Endodermal cell (in vitro differentiated cells): Measurements from ENCODE around the gene STMN1. TPM values are rescaled to one million over a fixed set of nuclear protein-coding genes. Genes with fewer than 3 reads are reported as not detected.

Experiments
- DNase-seq: peaks from one replicate; pipeline ENCODE4 v3.0.0-alpha.2; 2017
- H3K27ac ChIP-seq: 2 replicates; pipeline ENCODE4 v1.5.1; 2013; ENCODE audit warnings: mild to moderate bottlenecking, low read depth, low read length, moderate library complexity
- H3K27me3 ChIP-seq: 2 replicates; pipeline ENCODE4 v1.6.1; 2013; ENCODE audit warnings: mild to moderate bottlenecking, low read length, moderate library complexity; ENCODE audit not compliant: insufficient read depth, control insufficient read depth, poor library complexity, severe bottlenecking
- H3K36me3 ChIP-seq: 2 replicates; pipeline ENCODE4 v1.7.0; 2013; ENCODE audit warnings: mild to moderate bottlenecking, low read length, moderate library complexity; ENCODE audit not compliant: control insufficient read depth, insufficient read depth
- H3K4me1 ChIP-seq: one replicate; pipeline ENCODE4 v1.7.0; 2013; ENCODE audit warnings: low read length; ENCODE audit not compliant: control insufficient read depth, insufficient read depth
- H3K4me3 ChIP-seq: 2 replicates; pipeline ENCODE4 v1.5.1; 2013; ENCODE audit warnings: mild to moderate bottlenecking, low read length, moderate library complexity
- H3K9ac ChIP-seq: 2 replicates; pipeline ENCODE4 v1.6.1; 2013; ENCODE audit warnings: mild to moderate bottlenecking, low read length, moderate library complexity; ENCODE audit not compliant: poor library complexity, severe bottlenecking; ENCODE audit errors: extremely low read depth
- H3K9me3 ChIP-seq: 2 replicates; pipeline ENCODE4 v1.6.1; 2013; ENCODE audit warnings: mild to moderate bottlenecking, low read length, moderate library complexity; ENCODE audit not compliant: control insufficient read depth
- H3K27ac Mint-ChIP-seq: 2 replicates; pipeline ENCODE4 v1.8.0; 2020; ENCODE audit warnings: mixed read lengths
- H3K27me3 Mint-ChIP-seq: 2 replicates; pipeline ENCODE4 v1.8.0; 2021; ENCODE audit warnings: mild to moderate bottlenecking, mixed read lengths; ENCODE audit not compliant: insufficient read depth
- H3K36me3 Mint-ChIP-seq: 2 replicates; pipeline ENCODE4 v1.8.0; 2020; ENCODE audit warnings: low read depth, mixed read lengths
- H3K4me1 Mint-ChIP-seq: 2 replicates; pipeline ENCODE4 v1.8.0; 2020; ENCODE audit warnings: mixed read lengths
- H3K4me3 Mint-ChIP-seq: 2 replicates; pipeline ENCODE4 v1.8.0; 2020; ENCODE audit warnings: mild to moderate bottlenecking, moderate library complexity, mixed read lengths
- H3K9me3 Mint-ChIP-seq: 2 replicates; pipeline ENCODE4 v1.8.0; 2020; ENCODE audit warnings: mild to moderate bottlenecking, mixed read lengths
- CTCF ChIP-seq: fragments of 200-600 bp; sonication (generic); conservative IDR thresholded peaks from 2 replicates; pipeline ENCODE4 v1.5.0; 2021; ENCODE audit warnings: antibody characterized with exemption, mild to moderate bottlenecking
- WGBS, 2 experiments: methylation state at CpG; one replicate each; pipeline versions ENCODE4 v1.1.5 to v1.1.7; 2013; ENCODE audit warnings: missing lambda C conversion rate in 2 of 2, mixed read lengths in 1 of 2; ENCODE audit not compliant: insufficient coverage in 1 of 2, insufficient read length in 1 of 2; 5-methylcytosine and 5-hydroxymethylcytosine counted together
- total RNA-seq, 2 donors: library from RNA; stranded (reverse); fragmentation: NEBNext Ultra II Directional in 1 of 2; extraction: Animal tissue kit (Norgen Biotek cat#: 25700) in 1 of 2; gene quantifications; 2 replicates in 1 of 2; 3 replicates in 1 of 2; pipeline ENCODE4 v1.2.1, GENCODE V29; 2021

The STMN1 gene
- total RNA-seq, 2 donors from 2014 or later: 543 to 585 TPM

DNA sequence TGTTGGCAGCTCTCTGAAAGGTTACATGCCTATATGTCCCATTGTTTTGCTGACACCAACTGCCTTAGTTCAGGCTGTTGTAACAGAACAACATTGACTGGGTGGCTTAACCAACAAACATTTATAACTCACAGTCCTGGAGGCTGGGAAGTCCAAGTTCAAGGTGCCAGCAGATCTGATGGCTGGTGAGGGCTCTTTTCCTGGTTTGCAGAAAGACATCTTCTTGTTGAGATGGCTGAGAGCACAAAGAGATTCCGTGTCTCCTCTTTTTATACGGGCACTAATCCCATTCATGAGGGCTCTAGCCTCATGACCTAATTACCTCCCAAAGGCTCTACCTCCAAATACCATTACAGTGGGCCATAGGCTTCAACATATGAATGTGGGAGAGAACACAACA is 10.2 kb upstream of the STMN1 start:
- DNase-seq: no peak
- 89% methylated on average over 2 of the region's 2 CpGs; no CpG with 5 or more reads in 1 of the 2 experiments for WGBS, 2 experiments
- Histone ChIP-seq H3K36me3 (no peaks in the 10 kb centered on the region), H3K27ac (no peak overlapping the region), H3K9ac (no peak overlapping the region), H3K9me3 (peaks cover 7% of the 10 kb centered on the region), H3K4me3 (no peak overlapping the region), H3K27me3 (no peaks in the 10 kb centered on the region), H3K4me1 (no peaks in the 10 kb centered on the region)
- Mint-ChIP-seq H3K36me3 (no peaks in the 10 kb centered on the region), H3K4me3 (no peak overlapping the region), H3K4me1 (peaks cover 12% of the 10 kb centered on the region), H3K27me3 (peaks cover 3% of the 10 kb centered on the region), H3K27ac (no peak overlapping the region), H3K9me3 (no peaks in the 10 kb centered on the region)
- no peak for TF ChIP-seq CTCF

- TF ChIP-seq CTCF: no peak
- H3K27me3 ChIP-seq: no peaks in the 10 kb centered on the region
- no peaks in the 10 kb centered on the region for H3K9me3 Mint-ChIP-seq
- H3K9ac ChIP-seq: no peak overlapping the region
- no peak overlapping the region for H3K27ac Mint-ChIP-seq
- 90 to 100% methylated on average over 2 to 3 of the region's 3 CpGs for WGBS, 2 experiments
- peaks cover 1% of the 10 kb centered on the region for H3K27me3 Mint-ChIP-seq
- H3K4me3 ChIP-seq: no peak overlapping the region
- no peaks in the 10 kb centered on the region for H3K36me3 ChIP-seq
- peaks cover 7% of the 10 kb centered on the region for H3K9me3 ChIP-seq
- no peak for DNase-seq
- no peaks in the 10 kb centered on the region for H3K4me1 ChIP-seq
- H3K4me3 Mint-ChIP-seq: no peak overlapping the region
- H3K36me3 Mint-ChIP-seq: no peaks in the 10 kb centered on the region
- H3K27ac ChIP-seq: no peak overlapping the region
- peaks cover 12% of the 10 kb centered on the region for H3K4me1 Mint-ChIP-seq
Measured at GRCh38 chr1:25914074-25914995, 8.1 kb upstream of the STMN1 start.

GRCh38 chr1:25913206-25913605 is 7.0 kb upstream of the STMN1 start:
- Mint-ChIP-seq H3K4me3 (no peak overlapping the region), H3K9me3 (no peaks in the 10 kb centered on the region), H3K4me1 (peaks cover 11% of the 10 kb centered on the region), H3K36me3 (no peaks in the 10 kb centered on the region), H3K27me3 (peaks cover 3% of the 10 kb centered on the region), H3K27ac (no peak overlapping the region)
- H3K27ac ChIP-seq: no peak overlapping the region
- DNase-seq: no peak
- no peak for TF ChIP-seq CTCF
- no peaks in the 10 kb centered on the region for H3K27me3 ChIP-seq
- no peak overlapping the region for H3K9ac ChIP-seq
- no peak overlapping the region for H3K4me3 ChIP-seq
- H3K9me3 ChIP-seq: peaks cover 7% of the 10 kb centered on the region
- H3K4me1 ChIP-seq: no peaks in the 10 kb centered on the region
- no peaks in the 10 kb centered on the region for H3K36me3 ChIP-seq
